Measurements from ENCODE around the gene FBLN5.

Gene FBLN5

DNA sequence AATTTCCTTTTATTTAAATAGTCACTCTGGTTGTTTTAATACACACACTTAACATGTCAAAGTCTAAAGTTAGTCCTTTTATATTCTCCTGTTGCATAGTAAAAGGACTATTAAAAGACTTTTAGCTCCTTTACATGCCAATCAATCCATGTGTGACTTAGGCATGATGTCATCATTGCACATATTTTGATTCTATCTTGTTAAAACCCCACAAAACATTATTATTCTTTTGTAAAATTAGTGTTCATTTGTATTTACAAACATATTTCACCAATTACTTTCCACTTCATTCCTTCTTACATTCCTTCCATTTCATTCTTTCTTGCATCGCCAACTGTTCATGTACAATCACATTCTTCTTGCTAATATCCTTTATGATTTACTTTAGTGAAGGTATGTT lies 119.7 kb downstream of the FBLN5 start:
- DNase-seq = no peak
- Histone ChIP-seq H3K9me2 (replicated peaks; ENCODE audit: insufficient read depth, low read length) (no peaks in the 10 kb centered on the region), H3K4me2 (ENCODE audit: low read depth, low read length) (no peak overlapping the region), H3K79me2 (ENCODE audit: low read length) (no peaks in the 10 kb centered on the region), H3K9me3 (replicated peaks; ENCODE audit: insufficient read depth, low read length) (no peaks in the 10 kb centered on the region), H3K4me1 (ENCODE audit: low read length) (no peaks in the 10 kb centered on the region), H3K9ac (ENCODE audit: low read length) (no peak overlapping the region), H2AFZ (ENCODE audit: low read length) (no peak overlapping the region), H3K27me3 (replicated peaks; ENCODE audit: insufficient read depth, low read length) (no peaks in the 10 kb centered on the region), H3K36me3 (replicated peaks; ENCODE audit: insufficient read depth, low read length) (no peaks in the 10 kb centered on the region), H3K4me3 (ENCODE audit: low read length) (no peak overlapping the region), H3K27ac (ENCODE audit: low read length) (no peak overlapping the region), H4K20me1 (ENCODE audit: insufficient read depth, low read length) (no peaks in the 10 kb centered on the region), H3F3A (ENCODE audit: insufficient read depth, low read length) (no peaks in the 10 kb centered on the region)
- TF ChIP-seq EZH2 (optimal IDR thresholded peaks at IDR 0.05; ENCODE audit: low read depth, low read length) (no peak), EZH2phosphoT487 (IDR thresholded peaks at IDR 0.05; ENCODE audit: low read length) (no peak)
- TF ChIP-seq, protein P1, sequence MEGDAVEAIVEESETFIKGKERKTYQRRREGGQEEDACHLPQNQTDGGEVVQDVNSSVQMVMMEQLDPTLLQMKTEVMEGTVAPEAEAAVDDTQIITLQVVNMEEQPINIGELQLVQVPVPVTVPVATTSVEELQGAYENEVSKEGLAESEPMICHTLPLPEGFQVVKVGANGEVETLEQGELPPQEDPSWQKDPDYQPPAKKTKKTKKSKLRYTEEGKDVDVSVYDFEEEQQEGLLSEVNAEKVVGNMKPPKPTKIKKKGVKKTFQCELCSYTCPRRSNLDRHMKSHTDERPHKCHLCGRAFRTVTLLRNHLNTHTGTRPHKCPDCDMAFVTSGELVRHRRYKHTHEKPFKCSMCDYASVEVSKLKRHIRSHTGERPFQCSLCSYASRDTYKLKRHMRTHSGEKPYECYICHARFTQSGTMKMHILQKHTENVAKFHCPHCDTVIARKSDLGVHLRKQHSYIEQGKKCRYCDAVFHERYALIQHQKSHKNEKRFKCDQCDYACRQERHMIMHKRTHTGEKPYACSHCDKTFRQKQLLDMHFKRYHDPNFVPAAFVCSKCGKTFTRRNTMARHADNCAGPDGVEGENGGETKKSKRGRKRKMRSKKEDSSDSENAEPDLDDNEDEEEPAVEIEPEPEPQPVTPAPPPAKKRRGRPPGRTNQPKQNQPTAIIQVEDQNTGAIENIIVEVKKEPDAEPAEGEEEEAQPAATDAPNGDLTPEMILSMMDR (IDR thresholded peaks at IDR 0.05; ENCODE audit: low read length) = no peak

All from MM.1S (cell line).